HL-60 (cell line): ENCODE data around the gene TSPAN31.
"Not testable (repeated sequence)": the region's sequence is repeated elsewhere in the genome, so short reads cannot be mapped to it uniquely, and the experiment has no call there.

ENCODE experiments used
- DNase-seq, 2 experiments: peaks; one replicate each; pipeline ENCODE4 v3.0.0-alpha.2; 2010 to 2020; ENCODE audit warnings: low read depth in 1 of 2, low spot score in 1 of 2
- H3K27ac ChIP-seq: fragments of 250-450 bp; sonication (Bioruptor Pico); replicated peaks from 2 replicates; pipeline ENCODE4 v1.5.1; 2020; ENCODE audit warnings: mild to moderate bottlenecking, moderate library complexity
- H3K27me3 ChIP-seq: fragments of 250-450 bp; sonication (Bioruptor Pico); 2 replicates; pipeline ENCODE4 v1.5.1; 2021; ENCODE audit warnings: mild to moderate bottlenecking, moderate library complexity; ENCODE audit not compliant: insufficient read depth, poor library complexity, severe bottlenecking
- H3K4me3 ChIP-seq: replicated peaks from 2 replicates; pipeline ENCODE4 v1.5.1; 2011; ENCODE audit warnings: mild to moderate bottlenecking, control low read depth, low read length; ENCODE audit not compliant: insufficient read depth
- CTCF ChIP-seq: IDR thresholded peaks from one replicate; pipeline ENCODE4 v1.5.1; 2011; ENCODE audit warnings: low read length, control low read depth, inconsistent platforms; ENCODE audit not compliant: insufficient read depth
- GABPA ChIP-seq: IDR thresholded peaks from 2 replicates; pipeline ENCODE4 v1.6.1; 2012; ENCODE audit warnings: low read depth
- POLR2AphosphoS5 ChIP-seq: IDR thresholded peaks from 2 replicates; pipeline ENCODE4 v1.6.1; 2012; ENCODE audit warnings: low read depth
- REST ChIP-seq: IDR thresholded peaks from 2 replicates; pipeline ENCODE4 v1.6.1; 2012; ENCODE audit warnings: low read depth; ENCODE audit not compliant: insufficient replicate concordance
- SPI1 ChIP-seq: IDR thresholded peaks from 2 replicates; pipeline ENCODE4 v1.6.1; 2012; ENCODE audit warnings: low read depth, mild to moderate bottlenecking, borderline replicate concordance

TSPAN31 gene

GRCh38 chr12:57708296-57708695 lies 36.5 kb upstream of the TSPAN31 start:
- DNase-seq: no peak
- no peak for TF ChIP-seq GABPA
- TF ChIP-seq CTCF: no peak
- no peak for TF ChIP-seq SPI1
- no peak for TF ChIP-seq POLR2AphosphoS5
- no peak for TF ChIP-seq REST
- no peak overlapping the region for H3K4me3 ChIP-seq
- no peaks in the 10 kb centered on the region for H3K27me3 ChIP-seq
- H3K27ac ChIP-seq: no peak overlapping the region

- no peak for DNase-seq
- H3K27ac ChIP-seq: no peak overlapping the region
- TF ChIP-seq GABPA (no peak), REST (no peak), CTCF (no peak), SPI1 (no peak), POLR2AphosphoS5 (no peak)
- no peaks in the 10 kb centered on the region for H3K27me3 ChIP-seq
- H3K4me3 ChIP-seq: no peak overlapping the region
Observed at GRCh38 chr12:57712701-57713100, 32.1 kb upstream of the TSPAN31 start.

- TF ChIP-seq SPI1: no peak
- TF ChIP-seq REST: no peak
- TF ChIP-seq POLR2AphosphoS5: no peak
- no peak for TF ChIP-seq GABPA
- no peak for TF ChIP-seq CTCF
- Histone ChIP-seq H3K4me3 (no peak overlapping the region), H3K27me3 (no peaks in the 10 kb centered on the region), H3K27ac (no peak overlapping the region)
- DNase-seq: no peak
Observed at GRCh38 chr12:57713209-57713608, 31.6 kb upstream of the TSPAN31 start.

GRCh38 chr12:57715036-57715748 lies 29.6 kb upstream of the TSPAN31 start:
- H3K4me3 ChIP-seq, H3K27ac ChIP-seq, DNase-seq, H3K27me3 ChIP-seq: not testable (repeated sequence)
